Measurements from ENCODE around the gene NDUFS7.
"Not testable (repeated sequence)": the region's sequence is repeated elsewhere in the genome, so short reads cannot be mapped to it uniquely, and the experiment has no call there.

The NDUFS7 gene

GRCh38 chr19:1418951-1419738 lies 35.4 kb downstream of the NDUFS7 start:
- no peak for FAIRE-seq

- not testable (repeated sequence) for FAIRE-seq
These were observed 36.4 kb downstream of the NDUFS7 start for GRCh38 chr19:1420085-1420484.

- FAIRE-seq = no peak
These were observed 36.9 kb downstream of the NDUFS7 start for GRCh38 chr19:1420590-1420989.

GRCh38 chr19:1421218-1421957 lies 37.7 kb downstream of the NDUFS7 start:
- no peak for FAIRE-seq

GRCh38 chr19:1421958-1422305 lies 38.2 kb downstream of the NDUFS7 start:
- no peak for FAIRE-seq

- no peak for FAIRE-seq
These were observed 38.7 kb downstream of the NDUFS7 start for GRCh38 chr19:1422360-1422759.

- no peak for FAIRE-seq
These were observed 39.2 kb downstream of the NDUFS7 start for GRCh38 chr19:1422943-1423342.

- no peak for FAIRE-seq
These were observed 39.9 kb downstream of the NDUFS7 start for GRCh38 chr19:1423436-1424191.

GRCh38 chr19:1424192-1424955 lies 40.7 kb downstream of the NDUFS7 start:
- no peak for FAIRE-seq

GRCh38 chr19:1425102-1425837 lies 41.6 kb downstream of the NDUFS7 start:
- FAIRE-seq = no peak

GRCh38 chr19:1425902-1426301 lies 42.2 kb downstream of the NDUFS7 start:
- FAIRE-seq = no peak

- no peak for FAIRE-seq
These were observed 43.0 kb downstream of the NDUFS7 start for GRCh38 chr19:1426736-1427135.

GRCh38 chr19:1427221-1427920 lies 43.7 kb downstream of the NDUFS7 start:
- no peak for FAIRE-seq

GRCh38 chr19:1428738-1429391 lies 45.2 kb downstream of the NDUFS7 start:
- no peak for FAIRE-seq

GRCh38 chr19:1429750-1430149 lies 46.0 kb downstream of the NDUFS7 start:
- no peak for FAIRE-seq

GRCh38 chr19:1430246-1430645 lies 46.5 kb downstream of the NDUFS7 start:
- no peak for FAIRE-seq

GRCh38 chr19:1431759-1432506 lies 48.2 kb downstream of the NDUFS7 start:
- no peak for FAIRE-seq

- no peak for FAIRE-seq
These were observed 48.8 kb downstream of the NDUFS7 start for GRCh38 chr19:1432507-1432887.

- FAIRE-seq = no peak
These were observed 49.7 kb downstream of the NDUFS7 start for GRCh38 chr19:1433119-1434039.
